ENCODE measurements around the gene SLC6A18. TPM values are rescaled to one million over a fixed set of nuclear protein-coding genes. Genes with fewer than 3 reads are reported as not detected.

SLC6A18 gene
- total and polyA plus RNA-seq, 2 donors from 2014 or later: 1.5 TPM; not detected in 1

DNA sequence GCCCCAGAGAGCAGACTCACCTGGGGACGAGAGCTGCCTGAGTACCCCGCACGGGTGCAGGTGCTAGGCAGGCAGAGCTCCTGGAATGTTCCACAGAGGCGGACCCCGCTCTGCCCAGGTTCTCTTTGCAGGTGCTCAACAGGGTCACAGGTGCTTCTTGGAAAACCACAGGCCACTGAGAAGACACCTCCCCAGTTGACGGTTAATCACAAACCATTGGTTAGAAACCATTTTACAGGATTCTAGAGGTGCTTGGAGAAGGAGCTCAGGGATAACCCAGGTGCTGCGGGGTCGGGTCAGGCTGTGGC is 41.1 kb upstream of the SLC6A18 start:
- no peak overlapping the region for H3K9ac ChIP-seq (ENCODE audit: low read length in 3 of 3)
- no peak overlapping the region for H3K4me3 ChIP-seq (ENCODE audit: low read length in 3 of 3)
- intact Hi-C loops (cut with DNase I): no loop called here
- no peaks in the 10 kb centered on the region for H3K9me3 ChIP-seq (ENCODE audit: control insufficient read depth in 2 of 3, insufficient read depth in 1 of 3, low read length in 3 of 3)
- no peaks in the 10 kb centered on the region for H3K27me3 ChIP-seq (ENCODE audit: control insufficient read depth, insufficient read depth, low read length)
- FAIRE-seq (no peak), DNase-seq (no peak)
- H3K4me1 ChIP-seq (ENCODE audit: control insufficient read depth in 2 of 3, insufficient read depth in 2 of 3, low read depth in 1 of 3, low read length in 3 of 3): peaks cover 0 to 8% (median 5%) of the 10 kb centered on the region in 3 donors
- H3K27ac ChIP-seq (ENCODE audit: low read depth in 2 of 2, low read length in 2 of 2): no peak overlapping the region
- no peaks in the 10 kb centered on the region for H3K36me3 ChIP-seq (ENCODE audit: control insufficient read depth in 2 of 3, insufficient read depth in 3 of 3, low read length in 3 of 3)
- TF ChIP-seq, protein P1, sequence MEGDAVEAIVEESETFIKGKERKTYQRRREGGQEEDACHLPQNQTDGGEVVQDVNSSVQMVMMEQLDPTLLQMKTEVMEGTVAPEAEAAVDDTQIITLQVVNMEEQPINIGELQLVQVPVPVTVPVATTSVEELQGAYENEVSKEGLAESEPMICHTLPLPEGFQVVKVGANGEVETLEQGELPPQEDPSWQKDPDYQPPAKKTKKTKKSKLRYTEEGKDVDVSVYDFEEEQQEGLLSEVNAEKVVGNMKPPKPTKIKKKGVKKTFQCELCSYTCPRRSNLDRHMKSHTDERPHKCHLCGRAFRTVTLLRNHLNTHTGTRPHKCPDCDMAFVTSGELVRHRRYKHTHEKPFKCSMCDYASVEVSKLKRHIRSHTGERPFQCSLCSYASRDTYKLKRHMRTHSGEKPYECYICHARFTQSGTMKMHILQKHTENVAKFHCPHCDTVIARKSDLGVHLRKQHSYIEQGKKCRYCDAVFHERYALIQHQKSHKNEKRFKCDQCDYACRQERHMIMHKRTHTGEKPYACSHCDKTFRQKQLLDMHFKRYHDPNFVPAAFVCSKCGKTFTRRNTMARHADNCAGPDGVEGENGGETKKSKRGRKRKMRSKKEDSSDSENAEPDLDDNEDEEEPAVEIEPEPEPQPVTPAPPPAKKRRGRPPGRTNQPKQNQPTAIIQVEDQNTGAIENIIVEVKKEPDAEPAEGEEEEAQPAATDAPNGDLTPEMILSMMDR (IDR thresholded peaks at IDR 0.05; ENCODE audit: borderline replicate concordance, extremely low read depth, insufficient read depth): no peak

DNA sequence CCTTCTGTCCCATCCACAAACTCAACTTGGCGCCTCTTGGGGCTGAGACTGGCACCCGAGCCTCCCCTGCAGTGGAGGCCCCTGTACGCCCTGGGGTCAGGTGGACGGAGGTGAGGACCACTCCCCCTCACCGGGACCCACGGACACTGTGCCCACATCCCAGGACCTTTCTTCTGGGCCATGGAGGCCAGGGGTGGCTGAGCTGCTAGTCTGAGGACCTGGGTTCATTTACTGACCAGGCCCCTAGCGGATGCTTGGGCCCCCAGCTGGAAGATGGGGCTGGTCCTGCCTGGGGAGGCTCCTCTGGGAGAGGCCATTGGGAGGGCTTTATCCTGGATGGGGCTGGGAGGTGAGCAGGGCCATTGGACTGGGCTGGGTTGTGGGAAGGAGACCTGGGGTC is 40.7 kb upstream of the SLC6A18 start:
- Histone ChIP-seq H3K4me1 (ENCODE audit: control insufficient read depth in 2 of 3, insufficient read depth in 2 of 3, low read depth in 1 of 3, low read length in 3 of 3) (peaks cover 0 to 8% (median 5%) of the 10 kb centered on the region in 3 donors), H3K9ac (ENCODE audit: low read length in 3 of 3) (no peak overlapping the region), H3K4me3 (ENCODE audit: low read length in 3 of 3) (no peak overlapping the region), H3K27me3 (ENCODE audit: control insufficient read depth, insufficient read depth, low read length) (no peaks in the 10 kb centered on the region), H3K9me3 (ENCODE audit: control insufficient read depth in 2 of 3, insufficient read depth in 1 of 3, low read length in 3 of 3) (no peaks in the 10 kb centered on the region), H3K36me3 (ENCODE audit: control insufficient read depth in 2 of 3, insufficient read depth in 3 of 3, low read length in 3 of 3) (no peaks in the 10 kb centered on the region), H3K27ac (ENCODE audit: low read depth in 2 of 2, low read length in 2 of 2) (no peak overlapping the region)
- no peak for FAIRE-seq
- intact Hi-C loops (cut with DNase I): no loop called here
- TF ChIP-seq, protein P1 (IDR thresholded peaks at IDR 0.05; ENCODE audit: borderline replicate concordance, extremely low read depth, insufficient read depth): no peak
- DNase-seq: peak in 1 of 5 donors; percentile 56

DNA sequence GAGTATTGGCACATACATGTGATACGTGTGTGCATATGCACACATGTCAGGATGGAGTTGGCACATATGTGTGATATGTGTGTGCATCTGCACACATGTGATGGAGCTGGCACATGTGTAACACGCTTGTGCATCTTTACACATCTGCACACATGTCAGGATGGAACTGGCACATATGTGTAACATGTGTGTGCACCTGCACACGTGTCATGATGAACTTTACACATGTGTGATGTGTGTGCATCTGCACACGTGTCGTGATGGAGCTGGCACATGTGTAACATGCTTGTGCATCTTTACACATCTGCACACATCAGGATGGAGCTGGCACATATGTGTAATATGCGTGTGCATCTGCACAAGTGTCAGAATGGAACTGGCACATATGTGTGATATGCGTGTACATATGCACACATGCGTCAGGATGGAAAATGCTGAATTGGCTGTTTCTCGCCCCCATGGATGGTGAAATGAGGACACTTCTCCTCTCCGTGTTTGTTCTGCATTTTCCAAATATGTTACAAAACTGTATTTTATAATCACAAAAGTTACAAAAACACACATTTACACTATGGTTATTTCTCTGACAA is 40.0 kb upstream of the SLC6A18 start:
- Histone ChIP-seq H3K27ac (ENCODE audit: low read depth in 2 of 2, low read length in 2 of 2) (no peak overlapping the region), H3K4me3 (ENCODE audit: low read length in 3 of 3) (no peak overlapping the region), H3K9ac (ENCODE audit: low read length in 3 of 3) (no peak overlapping the region), H3K36me3 (ENCODE audit: control insufficient read depth in 2 of 3, insufficient read depth in 3 of 3, low read length in 3 of 3) (no peaks in the 10 kb centered on the region), H3K4me1 (ENCODE audit: control insufficient read depth in 2 of 3, insufficient read depth in 2 of 3, low read depth in 1 of 3, low read length in 3 of 3) (peaks cover 0 to 8% (median 5%) of the 10 kb centered on the region in 3 donors), H3K27me3 (ENCODE audit: control insufficient read depth, insufficient read depth, low read length) (no peaks in the 10 kb centered on the region), H3K9me3 (ENCODE audit: control insufficient read depth in 2 of 3, insufficient read depth in 1 of 3, low read length in 3 of 3) (no peaks in the 10 kb centered on the region)
- no peak for FAIRE-seq
- no peak for DNase-seq
- intact Hi-C loops (cut with DNase I): no loop called here
- TF ChIP-seq, protein P1 (IDR thresholded peaks at IDR 0.05; ENCODE audit: borderline replicate concordance, extremely low read depth, insufficient read depth): no peak

Measured in kidney (tissue), 14 donors.